NCI-H2081 (cell line): ENCODE measurements around the gene ORC4.
A peak's percentile ranks its signal among the peaks of the same experiment; 100 is the strongest.

ENCODE experiments used
- DNase-seq, 2 experiments: peaks; one replicate each; lab custom pipeline; 2025; lab: John Stamatoyannopoulos, UW

Gene ORC4

DNA sequence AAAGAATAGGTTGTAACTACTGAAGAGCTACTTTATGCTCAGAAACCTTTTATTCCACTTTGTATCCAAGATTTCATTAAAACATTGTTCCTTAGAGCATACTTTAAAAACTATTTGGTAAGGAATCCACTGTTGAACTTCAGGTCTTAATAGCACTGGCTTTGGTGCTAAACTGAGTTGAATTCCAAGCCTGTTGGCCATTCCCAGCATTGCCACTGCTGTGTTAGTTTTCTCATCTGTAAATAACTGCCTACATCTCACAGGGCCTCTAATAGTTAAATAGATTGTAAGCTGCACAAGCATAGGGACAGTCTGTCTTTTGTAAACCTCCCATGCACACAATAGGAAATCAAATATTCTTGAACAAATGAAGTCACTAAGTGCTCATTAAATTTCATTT is 86.6 kb downstream of the ORC4 start:
- no peak for DNase-seq

DNA sequence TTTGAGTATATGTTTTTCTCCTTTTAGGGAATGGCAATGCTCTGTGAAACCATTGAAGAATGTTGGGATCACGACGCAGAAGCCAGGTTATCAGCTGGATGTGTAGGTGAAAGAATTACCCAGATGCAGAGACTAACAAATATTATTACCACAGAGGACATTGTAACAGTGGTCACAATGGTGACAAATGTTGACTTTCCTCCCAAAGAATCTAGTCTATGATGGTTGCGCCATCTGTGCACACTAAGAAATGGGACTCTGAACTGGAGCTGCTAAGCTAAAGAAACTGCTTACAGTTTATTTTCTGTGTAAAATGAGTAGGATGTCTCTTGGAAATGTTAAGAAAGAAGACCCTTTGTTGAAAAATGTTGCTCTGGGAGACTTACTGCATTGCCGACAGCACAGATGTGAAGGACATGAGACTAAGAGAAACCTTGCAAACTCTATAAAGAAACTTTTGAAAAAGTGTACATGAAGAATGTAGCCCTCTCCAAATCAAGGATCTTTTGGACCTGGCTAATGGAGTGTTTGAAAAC is 93.4 kb downstream of the ORC4 start:
- no peak for DNase-seq

- DNase-seq = no peak
Measured at GRCh38 chr2:147925886-147926285, 94.7 kb downstream of the ORC4 start.

- DNase-seq = no peak
Measured at GRCh38 chr2:147924647-147925046, 95.9 kb downstream of the ORC4 start.

- DNase-seq = no peak
Measured at GRCh38 chr2:147923846-147924245, 96.7 kb downstream of the ORC4 start.

DNA sequence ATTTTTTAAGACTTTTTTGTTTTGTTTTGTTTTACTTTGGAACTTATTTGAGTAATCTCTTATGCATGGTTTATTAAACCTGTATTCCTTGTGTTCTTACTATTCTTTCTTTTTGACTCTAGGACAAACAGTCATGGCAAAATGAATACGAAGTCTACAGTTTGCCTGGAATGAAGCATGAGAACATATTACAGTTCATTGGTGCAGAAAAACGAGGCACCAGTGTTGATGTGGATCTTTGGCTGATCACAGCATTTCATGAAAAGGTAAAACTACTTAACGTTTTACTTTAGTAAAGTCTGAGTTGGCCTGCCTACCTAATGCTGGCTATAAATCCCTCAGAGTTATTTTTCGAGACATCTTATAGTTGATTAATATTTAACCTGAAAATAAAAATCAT is 103.4 kb downstream of the ORC4 start:
- no peak for DNase-seq

DNA sequence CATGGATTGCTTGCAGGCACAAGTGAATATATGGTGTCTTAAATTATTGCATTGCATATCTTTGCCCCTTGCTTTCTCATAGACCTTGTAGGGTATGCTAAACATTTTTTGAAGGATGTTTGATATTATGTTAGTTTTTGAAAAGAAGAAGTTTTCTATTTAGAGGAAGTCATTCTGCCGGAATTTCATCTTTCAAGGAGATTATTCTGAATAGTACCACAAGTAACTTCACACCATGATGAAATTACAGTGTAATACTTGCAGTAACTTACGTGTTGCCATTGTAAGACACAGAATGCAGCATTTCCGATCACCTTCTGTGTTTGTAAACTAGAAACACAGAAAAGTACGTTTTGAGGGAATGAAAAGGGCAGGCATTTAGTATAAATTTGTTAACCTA is 103.8 kb downstream of the ORC4 start:
- DNase-seq = no peak

DNA sequence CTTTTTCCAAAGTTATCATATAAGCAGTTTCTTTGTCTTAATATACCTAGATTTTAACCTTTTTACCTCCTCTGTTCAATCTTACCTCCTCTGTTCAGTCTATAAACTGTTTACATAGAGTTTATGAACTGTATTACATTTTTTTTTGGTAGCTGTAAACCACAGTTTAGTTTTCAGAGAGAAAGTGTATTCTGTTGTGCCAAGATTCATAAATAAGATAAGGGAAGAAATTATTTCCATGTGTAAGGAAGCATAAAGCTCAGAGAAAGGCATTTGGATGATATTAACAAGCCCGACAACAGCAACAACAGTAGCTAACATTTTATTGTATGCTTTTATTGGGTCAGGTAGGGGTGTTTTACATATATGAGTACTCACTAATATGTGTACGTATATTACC is 104.5 kb downstream of the ORC4 start:
- no peak for DNase-seq

DNA sequence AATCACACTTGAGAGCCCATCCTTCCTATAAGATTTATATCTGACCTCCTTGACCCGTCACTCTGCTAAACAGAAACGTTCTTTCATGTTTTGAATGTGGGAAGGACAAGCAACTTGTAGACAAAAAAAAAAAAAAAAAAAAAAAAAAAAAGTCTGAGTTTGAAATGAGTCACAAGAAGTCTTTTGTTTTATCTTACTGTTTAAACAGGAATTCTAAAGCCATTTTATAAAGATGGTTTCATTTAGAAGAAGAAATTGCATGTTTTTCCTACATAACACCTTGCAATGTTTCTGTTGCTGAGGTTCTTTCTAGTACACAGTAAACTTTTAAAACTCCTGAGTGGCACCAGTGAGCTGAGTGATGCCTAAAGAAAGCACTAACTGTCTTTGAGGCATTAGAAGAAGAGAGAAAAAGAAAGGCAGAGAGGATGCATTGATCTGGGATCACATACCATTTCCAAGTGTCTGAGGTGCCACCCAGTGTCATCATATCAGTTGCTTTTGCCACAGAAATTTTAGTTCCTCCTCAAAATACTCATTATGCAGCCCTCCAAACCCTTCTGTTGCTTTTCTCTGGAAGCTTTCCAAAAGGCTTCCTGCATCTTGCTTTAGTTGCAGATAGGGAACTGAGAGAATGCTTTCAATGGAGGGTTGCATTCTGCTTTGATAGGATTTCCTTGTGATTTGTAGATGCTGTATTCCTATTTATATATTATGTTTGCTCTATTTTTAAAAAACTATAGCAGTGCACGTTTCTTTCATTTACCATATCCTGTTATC is 106.6 kb downstream of the ORC4 start:
- DNase-seq = no peak

- DNase-seq = peak; percentile 54 to 55
Measured at GRCh38 chr2:147910990-147911473, 109.5 kb downstream of the ORC4 start.

DNA sequence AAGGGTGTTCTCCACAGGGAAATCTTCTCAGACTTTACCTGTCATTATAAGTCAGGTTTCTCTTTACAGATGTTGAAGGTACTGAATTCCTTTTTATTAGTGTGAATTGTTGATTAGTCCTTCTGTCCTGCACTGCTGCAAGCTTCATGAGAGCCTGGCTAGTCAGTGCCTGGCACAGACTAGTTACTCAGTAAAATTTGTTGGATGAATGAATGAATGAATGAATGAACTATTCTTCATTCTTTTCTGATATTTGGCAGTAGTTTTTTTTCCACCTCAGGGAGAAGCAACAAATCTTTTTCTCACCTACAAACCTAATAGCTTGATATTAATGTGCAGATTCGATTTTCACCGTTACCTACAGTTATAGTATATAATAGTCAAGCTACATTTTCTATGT is 111.4 kb downstream of the ORC4 start:
- DNase-seq = no peak

DNA sequence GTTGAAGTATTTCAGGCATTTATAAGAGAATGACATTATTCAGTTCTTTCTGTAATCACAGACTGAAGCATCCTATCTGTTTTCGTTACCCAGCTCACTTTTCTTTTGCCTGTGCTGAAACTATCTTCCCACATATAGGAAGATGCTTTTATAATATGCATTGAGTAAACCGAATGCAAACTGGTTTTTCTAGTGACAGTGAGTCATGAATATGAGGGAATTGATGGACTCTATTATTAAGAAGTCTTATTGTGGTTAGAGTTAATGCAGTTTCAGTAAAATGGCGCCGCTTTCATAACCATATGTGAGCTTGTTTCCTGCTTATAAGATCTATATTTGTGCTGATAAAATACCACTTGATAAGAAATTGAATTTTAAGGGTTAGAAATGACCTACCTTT is 116.5 kb downstream of the ORC4 start:
- DNase-seq = no peak

GRCh38 chr2:147888680-147889079 is 131.9 kb downstream of the ORC4 start:
- no peak for DNase-seq

GRCh38 chr2:147886136-147886535 is 134.4 kb downstream of the ORC4 start:
- DNase-seq = no peak

DNA sequence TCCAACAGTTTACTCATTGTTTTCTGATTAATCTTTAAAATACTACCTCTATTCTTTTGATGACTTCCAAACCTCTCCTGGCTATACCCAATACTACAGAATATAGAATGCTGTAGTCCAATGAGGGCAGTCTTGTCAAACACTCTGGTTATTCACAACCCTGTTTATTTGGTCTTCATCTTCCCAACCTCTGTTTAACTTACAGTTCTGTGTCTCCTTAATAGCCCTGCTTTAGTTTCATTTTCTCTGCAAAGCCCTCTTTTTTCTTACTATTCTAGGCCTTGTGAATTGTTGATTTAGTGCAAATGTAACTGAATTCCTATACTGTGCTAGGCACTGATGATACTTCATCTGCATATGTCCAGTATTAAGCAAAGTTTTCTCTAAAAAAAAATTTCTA is 135.7 kb downstream of the ORC4 start:
- no peak for DNase-seq

- no peak for DNase-seq
Measured at GRCh38 chr2:147882631-147883030, 137.9 kb downstream of the ORC4 start.
